Esophagus (tissue), 2 donors: ENCODE results near the gene ERH. TPM values are rescaled to one million over a fixed set of nuclear protein-coding genes. Genes with fewer than 3 reads are reported as not detected.
"Not testable (repeated sequence)": the region's sequence is repeated elsewhere in the genome, so short reads cannot be mapped to it uniquely, and the experiment has no call there.

Experiments used
- H3K27ac ChIP-seq, 2 donors: one replicate each; pipeline ENCODE4 v1.5.1; 2013; ENCODE audit warnings: low read depth in 2 of 2, mild to moderate bottlenecking in 2 of 2, inconsistent platforms in 1 of 2, low read length in 1 of 2, moderate library complexity in 1 of 2
- H3K27me3 ChIP-seq, 2 donors: one replicate each; pipeline ENCODE4 v1.6.1; 2013; ENCODE audit warnings: low read length in 2 of 2, control low read depth in 1 of 2, mild to moderate bottlenecking in 1 of 2; ENCODE audit not compliant: insufficient read depth in 2 of 2, control insufficient read depth in 1 of 2
- H3K36me3 ChIP-seq, 2 donors: one replicate each; pipeline ENCODE4 v1.6.1; 2013; ENCODE audit warnings: low read length in 1 of 2; ENCODE audit not compliant: control insufficient read depth in 2 of 2, insufficient read depth in 2 of 2
- H3K4me1 ChIP-seq, 2 donors: one replicate each; pipeline ENCODE4 v1.6.1; 2013; ENCODE audit warnings: low read length in 1 of 2; ENCODE audit not compliant: control insufficient read depth in 2 of 2, insufficient read depth in 2 of 2
- H3K4me3 ChIP-seq, 2 donors: one replicate each; pipeline ENCODE4 v1.5.1; 2013; ENCODE audit warnings: low read length in 2 of 2, mild to moderate bottlenecking in 2 of 2, low read depth in 1 of 2, moderate library complexity in 1 of 2
- H3K9me3 ChIP-seq, 2 donors: one replicate each; pipeline ENCODE4 v1.6.1; 2013; ENCODE audit warnings: mild to moderate bottlenecking in 2 of 2, low read depth in 1 of 2, low read length in 1 of 2, moderate library complexity in 1 of 2; ENCODE audit not compliant: control insufficient read depth in 2 of 2, insufficient read depth in 1 of 2
- WGBS, 2 donors: extraction: QIAGEN DNeasy Blood & Tissue Kit; methylation state at CpG; one replicate each; pipeline ENCODE4 v1.1.7; 2013; 5-methylcytosine and 5-hydroxymethylcytosine counted together
- polyA plus RNA-seq, 2 donors: library from polyadenylated mRNA; stranded (reverse); fragments of 200-250 nt; gene quantifications; one replicate each; pipeline ENCODE4 v1.2.3, GENCODE V29; 2013
- donor health status: healthy with polysubstance abuse.
- donor health status: Bipolar disorder and iron deficiency.

Gene ERH
- polyA plus RNA-seq, 2 donors = 95.4 to 111 TPM

- Histone ChIP-seq H3K36me3 (peaks cover 2 to 9% of the 10 kb centered on the region in 2 donors), H3K4me1 (no peaks in the 10 kb centered on the region), H3K27ac (no peak overlapping the region), H3K4me3 (no peak overlapping the region), H3K9me3 (no peaks in the 10 kb centered on the region), H3K27me3 (no peaks in the 10 kb centered on the region)
- 91 to 93% methylated on average over 2 of the region's 2 CpGs for WGBS, 2 donors
Measured at GRCh38 chr14:69424149-69424923, 26.2 kb upstream of the ERH start.

GRCh38 chr14:69423279-69423678 is 25.2 kb upstream of the ERH start:
- Histone ChIP-seq H3K36me3 (peaks cover 2 to 3% of the 10 kb centered on the region in 2 donors), H3K4me1 (no peaks in the 10 kb centered on the region), H3K27ac (no peak overlapping the region), H3K27me3 (no peaks in the 10 kb centered on the region), H3K4me3 (no peak overlapping the region), H3K9me3 (no peaks in the 10 kb centered on the region)
- 99% methylated on average over 4 of the region's 4 CpGs for WGBS, 2 donors

GRCh38 chr14:69416087-69416486 is 18.0 kb upstream of the ERH start:
- not testable (repeated sequence) for H3K36me3 ChIP-seq, H3K4me1 ChIP-seq, H3K4me3 ChIP-seq, H3K9me3 ChIP-seq, H3K27ac ChIP-seq, H3K27me3 ChIP-seq
- 95 to 97% methylated on average over 4 of the region's 4 CpGs for WGBS, 2 donors

- no peak overlapping the region for H3K4me3 ChIP-seq
- H3K9me3 ChIP-seq = no peaks in the 10 kb centered on the region
- no peak overlapping the region for H3K27ac ChIP-seq
- no peaks in the 10 kb centered on the region for H3K27me3 ChIP-seq
- WGBS, 2 donors = 84 to 89% methylated on average over 2 of the region's 2 CpGs
- no peaks in the 10 kb centered on the region for H3K4me1 ChIP-seq
- no peaks in the 10 kb centered on the region for H3K36me3 ChIP-seq
Measured at GRCh38 chr14:69413483-69413882, 15.4 kb upstream of the ERH start.

GRCh38 chr14:69408331-69408960 is 10.3 kb upstream of the ERH start:
- Histone ChIP-seq H3K4me3 (no peak overlapping the region), H3K27me3 (no peaks in the 10 kb centered on the region), H3K9me3 (no peaks in the 10 kb centered on the region), H3K4me1 (no peaks in the 10 kb centered on the region), H3K27ac (no peak overlapping the region), H3K36me3 (no peaks in the 10 kb centered on the region)
- 66 to 83% methylated on average over 2 of the region's 2 CpGs for WGBS, 2 donors

- Histone ChIP-seq H3K4me1 (peaks cover 0 to 3% of the 10 kb centered on the region in 2 donors), H3K9me3 (no peaks in the 10 kb centered on the region), H3K4me3 (no peak overlapping the region), H3K27ac (no peak overlapping the region), H3K27me3 (no peaks in the 10 kb centered on the region), H3K36me3 (no peaks in the 10 kb centered on the region)
Measured at GRCh38 chr14:69405762-69406161, 7.7 kb upstream of the ERH start.

GRCh38 chr14:69404883-69405282 is 6.8 kb upstream of the ERH start:
- Histone ChIP-seq H3K27ac (no peak overlapping the region), H3K9me3 (no peaks in the 10 kb centered on the region), H3K4me1 (peaks cover under 1 to 3% of the 10 kb centered on the region in 2 donors), H3K36me3 (no peaks in the 10 kb centered on the region), H3K4me3 (no peak overlapping the region), H3K27me3 (no peaks in the 10 kb centered on the region)
- WGBS, 2 donors = 90 to 92% methylated on average over 5 of the region's 5 CpGs

- no peak overlapping the region for H3K4me3 ChIP-seq
- H3K27me3 ChIP-seq = no peaks in the 10 kb centered on the region
- no peak overlapping the region for H3K27ac ChIP-seq
- WGBS, 2 donors = 93 to 98% methylated on average over 3 of the region's 3 CpGs
- no peaks in the 10 kb centered on the region for H3K9me3 ChIP-seq
- no peaks in the 10 kb centered on the region for H3K36me3 ChIP-seq
- peaks cover 3 to 5% of the 10 kb centered on the region in 2 donors for H3K4me1 ChIP-seq
Measured at GRCh38 chr14:69404478-69404877, 6.4 kb upstream of the ERH start.

- no peaks in the 10 kb centered on the region for H3K36me3 ChIP-seq
- no peak overlapping the region for H3K4me3 ChIP-seq
- no peak overlapping the region for H3K27ac ChIP-seq
- no peaks in the 10 kb centered on the region for H3K27me3 ChIP-seq
- H3K4me1 ChIP-seq = peaks cover 3 to 5% of the 10 kb centered on the region in 2 donors
- WGBS, 2 donors = 65 to 70% methylated on average over 2 of the region's 2 CpGs
- no peaks in the 10 kb centered on the region for H3K9me3 ChIP-seq
Measured at GRCh38 chr14:69401841-69402240, 3.7 kb upstream of the ERH start.

GRCh38 chr14:69400154-69400553 is 2.1 kb upstream of the ERH start:
- H3K4me1 ChIP-seq = peaks cover 3 to 5% of the 10 kb centered on the region in 2 donors
- 72 to 83% methylated on average over 6 of the region's 6 CpGs for WGBS, 2 donors
- H3K27me3 ChIP-seq = no peaks in the 10 kb centered on the region
- H3K36me3 ChIP-seq = no peaks in the 10 kb centered on the region
- H3K27ac ChIP-seq = no peak overlapping the region
- H3K9me3 ChIP-seq = no peaks in the 10 kb centered on the region
- H3K4me3 ChIP-seq = peak overlapping the region in 1 of 2 donors; percentile 22
